K562 (cell line): ENCODE data around the gene PLA2G4D. TPM values are rescaled to one million over a fixed set of nuclear protein-coding genes. Genes with fewer than 3 reads are reported as not detected.

Source experiments
- CREM ChIP-seq: IDR thresholded peaks from 2 replicates; pipeline ENCODE4 v1.6.1; 2014; ENCODE audit warnings: antibody characterized with exemption, low read depth
- EP300 ChIP-seq: IDR thresholded peaks from 2 replicates; pipeline ENCODE4 v1.6.1; 2012; ENCODE audit warnings: low read length, improper control_type of control experiment
- ETV1 ChIP-seq: fragments of 450-650 bp; conservative IDR thresholded peaks from 2 replicates; pipeline ENCODE4 v1.6.1; 2016; ENCODE audit warnings: missing genetic modification characterization, control low read depth, low read depth, missing compliant biosample characterization
- FOXA3 ChIP-seq, 2 experiments: fragments of 450-650 bp in 1 of 2; sonication (generic) in 1 of 2; formaldehyde crosslinking; IDR thresholded peaks in 1 of 2; conservative IDR thresholded peaks in 1 of 2; 2 replicates each; pipeline versions ENCODE4 v1.4.0 to v1.8.0; 2020 to 2022; ENCODE audit warnings: mild to moderate bottlenecking in 2 of 2, missing genetic modification reagents in 1 of 2
- MAFF ChIP-seq: IDR thresholded peaks from 2 replicates; pipeline ENCODE4 v1.6.1; 2012; ENCODE audit warnings: low read length, improper control_type of control experiment
- MTA1 ChIP-seq: fragments of 450-650 bp; IDR thresholded peaks from 2 replicates; pipeline ENCODE4 v1.6.1; 2017; ENCODE audit warnings: borderline replicate concordance
- RREB1 ChIP-seq: fragments of 250-450 bp; sonication (Bioruptor Pico); IDR thresholded peaks from 2 replicates; pipeline ENCODE4 v1.4.0; 2020
- SP2 ChIP-seq: IDR thresholded peaks from 2 replicates; pipeline ENCODE4 v1.6.1; 2011; ENCODE audit warnings: mild to moderate bottlenecking, low read depth, low read length, moderate library complexity; ENCODE audit not compliant: poor library complexity, severe bottlenecking; ENCODE audit errors: extremely low read depth
- SUPT5H ChIP-seq: fragments of 450-650 bp; IDR thresholded peaks from 2 replicates; pipeline ENCODE4 v1.6.1; 2016
- ZBTB17 ChIP-seq: fragments of 450-650 bp; formaldehyde crosslinking; IDR thresholded peaks from 2 replicates; pipeline ENCODE4 v1.4.0; 2020; ENCODE audit warnings: mild to moderate bottlenecking
- ZBTB40 ChIP-seq, 2 experiments: fragments of 450-650 bp in 1 of 2; sonication (generic) in 1 of 2; formaldehyde crosslinking in 1 of 2; IDR thresholded peaks; 2 replicates each; pipeline versions ENCODE4 v1.7.1 to v1.9.0; 2016 to 2022; ENCODE audit warnings: inconsistent platforms in 1 of 2, mild to moderate bottlenecking in 1 of 2, missing genetic modification reagents in 1 of 2
- ZNF583 ChIP-seq: fragments of 250-450 bp; sonication (Bioruptor Pico); IDR thresholded peaks from 2 replicates; pipeline ENCODE4 v1.4.0; 2020
- polyA plus RNA-seq, 8 experiments: library from polyadenylated mRNA; depleted of rRNA in 4 of 8; stranded (reverse) in 5 of 8; unstranded in 3 of 8; fragments of >200 nt; fragmentation: Nextera tagmentation in 2 of 8; fragmentation: Illumina TruSeq in 1 of 8; extraction: Ambion mirVana in 2 of 8; extraction: Trizol in 1 of 8; gene quantifications; 2 replicates each; pipeline versions ENCODE4 v1.2.1 to v1.2.3, GENCODE V29; 2011 to 2014; ENCODE audit warnings: inconsistent platforms in 1 of 8, missing spikeins in 1 of 8
- total RNA-seq, 7 experiments: library from RNA; depleted of rRNA in 6 of 7; stranded (reverse); fragments of >200 nt in 6 of 7; fragmentation: Illumina TruSeq in 2 of 7; extraction: Trizol in 2 of 7; gene quantifications; 2 replicates each; pipeline versions ENCODE4 v1.2.1 to v1.2.3, GENCODE V29; 2011 to 2021; ENCODE audit warnings: low replicate concordance in 1 of 7

PLA2G4D gene
- total and polyA plus RNA-seq, 9 of the 15 experiments (the other 6 are each of a cell fraction or from before 2014, with no cell fraction given) = 0.04 TPM; not detected in 8

GRCh38 chr15:42056934-42057798 is 37.2 kb downstream of the PLA2G4D start (continued):
- TF ChIP-seq ZBTB40 (IDR thresholded peaks at IDR 0.05) (no peak), ZBTB40 (CRISPR knock-in tag; IDR thresholded peaks at IDR 0.05) (no peak), RREB1 (CRISPR knock-in tag) (no peak), FOXA3 (CRISPR knock-in tag; conservative IDR thresholded peaks at IDR 0.05 in 1 of 2, IDR thresholded peaks at IDR 0.05 in 1 of 2) (no peak), CREM (peak; percentile 95), SUPT5H (no peak), SP2 (no peak), EP300 (no peak), ETV1 (tag) (no peak), ZBTB17 (no peak), MAFF (no peak), MTA1 (peak; percentile 90; the same call in 1 of the 2 replicates), ZNF583 (CRISPR knock-in tag) (no peak)
